Transverse colon (tissue), 3 donors: Measurements from ENCODE around the gene SETD3.

Experiments used
- POLR2A ChIP-seq: fragments of 450-650 bp; IDR thresholded peaks from one replicate; pipeline ENCODE4 v1.6.1; 2016; ENCODE audit warnings: antibody characterized with exemption, mild to moderate bottlenecking, moderate library complexity
- TF ChIP-seq, protein P1 (sequence below), 5 experiments: fragments of 200-600 bp in 3 of 5; fragments of 450-650 bp in 2 of 5; sonication (generic) in 3 of 5; IDR thresholded peaks; 1 replicate in 2 of 5; 2 replicates in 3 of 5; pipeline ENCODE4 v1.5.1; 2016 to 2017; ENCODE audit warnings: antibody characterized with exemption in 5 of 5, inconsistent platforms in 3 of 5, mild to moderate bottlenecking in 2 of 5, moderate library complexity in 1 of 5

DNA sequence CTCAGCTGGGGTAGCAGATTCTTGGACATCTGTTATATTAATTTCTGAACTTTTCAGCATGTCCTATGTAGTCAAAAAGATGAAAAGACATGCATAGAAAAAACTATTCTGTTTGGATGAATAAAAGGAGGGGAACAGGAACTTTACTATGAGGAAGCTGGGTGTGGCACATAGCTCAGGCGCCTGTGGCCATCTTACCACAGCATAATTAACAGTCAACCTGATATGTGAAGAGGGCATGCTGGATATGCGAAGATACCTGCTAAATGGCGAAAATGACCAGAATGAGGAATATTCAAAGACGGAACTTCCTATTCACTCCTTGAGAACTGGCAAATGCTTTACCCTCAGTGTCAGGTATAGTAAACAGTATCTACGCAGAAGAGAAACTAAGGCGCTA, 18.4 kb downstream of the SETD3 start:
- TF ChIP-seq, protein P1, sequence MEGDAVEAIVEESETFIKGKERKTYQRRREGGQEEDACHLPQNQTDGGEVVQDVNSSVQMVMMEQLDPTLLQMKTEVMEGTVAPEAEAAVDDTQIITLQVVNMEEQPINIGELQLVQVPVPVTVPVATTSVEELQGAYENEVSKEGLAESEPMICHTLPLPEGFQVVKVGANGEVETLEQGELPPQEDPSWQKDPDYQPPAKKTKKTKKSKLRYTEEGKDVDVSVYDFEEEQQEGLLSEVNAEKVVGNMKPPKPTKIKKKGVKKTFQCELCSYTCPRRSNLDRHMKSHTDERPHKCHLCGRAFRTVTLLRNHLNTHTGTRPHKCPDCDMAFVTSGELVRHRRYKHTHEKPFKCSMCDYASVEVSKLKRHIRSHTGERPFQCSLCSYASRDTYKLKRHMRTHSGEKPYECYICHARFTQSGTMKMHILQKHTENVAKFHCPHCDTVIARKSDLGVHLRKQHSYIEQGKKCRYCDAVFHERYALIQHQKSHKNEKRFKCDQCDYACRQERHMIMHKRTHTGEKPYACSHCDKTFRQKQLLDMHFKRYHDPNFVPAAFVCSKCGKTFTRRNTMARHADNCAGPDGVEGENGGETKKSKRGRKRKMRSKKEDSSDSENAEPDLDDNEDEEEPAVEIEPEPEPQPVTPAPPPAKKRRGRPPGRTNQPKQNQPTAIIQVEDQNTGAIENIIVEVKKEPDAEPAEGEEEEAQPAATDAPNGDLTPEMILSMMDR (IDR thresholded peaks at IDR 0.05), result no peak
- no peak for TF ChIP-seq POLR2A
